Mesothelial cell of epicardium (in vitro differentiated cells): Measurements from ENCODE around the gene PCDHB16. TPM values are rescaled to one million over a fixed set of nuclear protein-coding genes. Genes with fewer than 3 reads are reported as not detected.
"Not testable (repeated sequence)": the region's sequence is repeated elsewhere in the genome, so short reads cannot be mapped to it uniquely, and the experiment has no call there.

Experiments used
- DNase-seq, 2 experiments: peaks; one replicate each; pipeline ENCODE4 v3.0.0; 2021; ENCODE audit warnings: low spot score in 2 of 2; ENCODE audit not compliant: unreplicated experiment in 2 of 2
- H3K27ac Mint-ChIP-seq: 2 replicates; pipeline ENCODE4 v1.8.0; 2021; ENCODE audit warnings: mixed read lengths
- H3K27me3 Mint-ChIP-seq: 2 replicates; pipeline ENCODE4 v1.8.0; 2021; ENCODE audit warnings: low read depth, mixed read lengths
- H3K36me3 Mint-ChIP-seq: 2 replicates; pipeline ENCODE4 v1.8.0; 2021; ENCODE audit warnings: mixed read lengths
- H3K4me1 Mint-ChIP-seq: 2 replicates; pipeline ENCODE4 v1.8.0; 2021; ENCODE audit warnings: mixed read lengths
- H3K4me3 Mint-ChIP-seq: 2 replicates; pipeline ENCODE4 v1.8.0; 2021; ENCODE audit warnings: mild to moderate bottlenecking, moderate library complexity, mixed read lengths
- H3K9me3 Mint-ChIP-seq: 2 replicates; pipeline ENCODE4 v1.8.0; 2021; ENCODE audit warnings: mixed read lengths
- CTCF ChIP-seq: fragments of 200-600 bp; sonication (generic); IDR thresholded peaks from one replicate; pipeline ENCODE4 v1.5.0; 2021; ENCODE audit warnings: antibody characterized with exemption; ENCODE audit not compliant: unreplicated experiment
- total RNA-seq: library from RNA; stranded (reverse); gene quantifications from 3 replicates; pipeline ENCODE4 v1.2.1, GENCODE V29; 2021

The PCDHB16 gene
- total RNA-seq, 1 donor from 2014 or later: 24.4 TPM

- TF ChIP-seq CTCF: peak; percentile 32
- no peaks in the 10 kb centered on the region for H3K27me3 Mint-ChIP-seq
- H3K4me1 Mint-ChIP-seq: no peaks in the 10 kb centered on the region
- no peak for DNase-seq
- peaks cover 58% of the 10 kb centered on the region for H3K9me3 Mint-ChIP-seq
- H3K27ac Mint-ChIP-seq: no peak within 1 kb of the TSS
- H3K36me3 Mint-ChIP-seq: peaks cover 54% of the 10 kb centered on the region
- H3K4me3 Mint-ChIP-seq: peak within 1 kb of the TSS; percentile 10
Observed at GRCh38 chr5:141199359-141200235, 17.4 kb downstream of the PCDHB16 start, which contains the start of gene PCDHB11. TSS of gene PCDHB11 (plus strand) at chr5:141199627. CDS start at chr5:141199775, 148 bp downstream.

- peaks cover 55% of the 10 kb centered on the region for H3K36me3 Mint-ChIP-seq
- DNase-seq, H3K4me3 Mint-ChIP-seq, H3K27me3 Mint-ChIP-seq, H3K4me1 Mint-ChIP-seq, H3K27ac Mint-ChIP-seq: not testable (repeated sequence)
- H3K9me3 Mint-ChIP-seq: peaks cover 60% of the 10 kb centered on the region
Observed at GRCh38 chr5:141201126-141201525, 18.9 kb downstream of the PCDHB16 start.

DNA sequence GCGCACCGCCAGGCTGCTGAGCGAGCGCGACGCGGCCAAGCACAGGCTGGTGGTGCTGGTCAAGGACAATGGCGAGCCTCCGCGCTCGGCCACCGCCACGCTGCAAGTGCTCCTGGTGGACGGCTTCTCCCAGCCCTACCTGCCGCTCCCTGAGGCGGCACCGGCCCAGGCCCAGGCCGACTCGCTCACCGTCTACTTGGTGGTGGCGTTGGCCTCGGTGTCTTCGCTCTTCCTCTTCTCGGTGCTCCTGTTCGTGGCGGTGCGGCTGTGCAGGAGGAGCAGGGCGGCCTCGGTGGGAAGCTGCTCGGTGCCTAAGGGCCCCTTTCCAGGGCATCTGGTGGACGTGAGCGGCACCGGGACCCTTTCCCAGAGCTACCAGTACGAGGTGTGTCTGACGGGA is 19.5 kb downstream of the PCDHB16 start:
- not testable (repeated sequence) for H3K4me1 Mint-ChIP-seq, H3K4me3 Mint-ChIP-seq, H3K27ac Mint-ChIP-seq, DNase-seq, H3K27me3 Mint-ChIP-seq
- peaks cover 53% of the 10 kb centered on the region for H3K36me3 Mint-ChIP-seq
- peaks cover 58% of the 10 kb centered on the region for H3K9me3 Mint-ChIP-seq

DNA sequence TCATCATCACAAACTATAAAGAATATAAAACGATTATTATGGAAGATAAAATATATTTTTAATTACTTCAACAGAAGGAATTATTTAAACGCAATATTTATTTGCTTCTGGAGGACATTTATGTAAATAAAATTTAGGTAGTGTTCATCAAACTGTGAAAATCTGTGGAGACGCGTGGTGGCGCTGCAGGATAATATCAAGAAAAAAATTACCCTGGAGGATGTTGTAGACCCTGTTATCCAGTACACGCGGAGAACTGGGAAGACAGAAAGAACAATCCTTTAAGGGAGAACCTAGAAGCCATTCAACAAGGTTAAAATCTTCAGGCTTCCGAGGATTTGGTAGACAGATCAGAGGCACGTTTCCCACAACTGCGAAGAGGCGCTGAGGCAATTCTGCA is 26.3 kb downstream of the PCDHB16 start, which contains the start of gene PCDHB12:
TSS of gene PCDHB12 (plus strand) at position 242 of the 400 bp plus-strand sequence. CDS start 189 bp downstream, outside the sequence.
- Mint-ChIP-seq H3K27ac (no peak within 1 kb of the TSS), H3K36me3 (peaks cover 50% of the 10 kb centered on the region), H3K27me3 (no peaks in the 10 kb centered on the region), H3K4me1 (no peaks in the 10 kb centered on the region), H3K9me3 (peaks cover 62% of the 10 kb centered on the region), H3K4me3 (peak within 1 kb of the TSS; percentile 36)
- no peak for DNase-seq
- TF ChIP-seq CTCF: peak; percentile 4

- DNase-seq, H3K27me3 Mint-ChIP-seq, H3K4me3 Mint-ChIP-seq, H3K4me1 Mint-ChIP-seq, H3K27ac Mint-ChIP-seq: not testable (repeated sequence)
- peaks cover 55% of the 10 kb centered on the region for H3K36me3 Mint-ChIP-seq
- H3K9me3 Mint-ChIP-seq: peaks cover 67% of the 10 kb centered on the region
Observed at GRCh38 chr5:141210281-141210680, 28.1 kb downstream of the PCDHB16 start.

GRCh38 chr5:141210849-141211248 is 28.7 kb downstream of the PCDHB16 start:
- Mint-ChIP-seq H3K9me3 (peaks cover 66% of the 10 kb centered on the region), H3K36me3 (peaks cover 54% of the 10 kb centered on the region)
- not testable (repeated sequence) for H3K4me3 Mint-ChIP-seq, DNase-seq, H3K4me1 Mint-ChIP-seq, H3K27ac Mint-ChIP-seq, H3K27me3 Mint-ChIP-seq

DNA sequence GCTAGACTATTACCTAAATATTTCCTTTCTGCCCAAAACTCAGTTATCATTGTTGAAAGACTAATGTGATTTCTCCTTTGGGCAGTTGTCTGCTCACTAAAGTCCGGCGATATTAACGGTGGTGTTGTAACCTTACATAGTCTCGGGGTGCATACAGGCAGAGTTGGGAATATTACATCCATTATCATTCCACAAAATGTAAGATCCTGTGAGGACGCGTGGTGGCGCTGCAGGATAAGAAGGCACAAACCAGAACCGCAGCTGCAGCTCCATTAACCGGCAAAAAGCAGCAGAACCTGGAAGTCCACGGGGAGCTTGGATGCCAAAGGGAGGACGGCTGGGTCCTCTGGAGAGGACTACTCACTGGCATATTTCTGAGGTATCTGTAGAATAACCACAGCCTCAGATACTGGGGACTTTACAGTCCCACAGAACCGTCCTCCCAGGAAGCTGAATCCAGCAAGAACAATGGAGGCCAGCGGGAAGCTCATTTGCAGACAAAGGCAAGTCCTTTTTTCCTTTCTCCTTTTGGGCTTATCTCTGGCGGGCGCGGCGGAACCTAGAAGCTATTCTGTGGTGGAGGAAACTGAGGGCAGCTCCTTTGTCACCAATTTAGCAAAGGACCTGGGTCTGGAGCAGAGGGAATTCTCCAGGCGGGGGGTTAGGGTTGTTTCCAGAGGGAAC is 31.6 kb downstream of the PCDHB16 start, which contains the start of gene PCDHB13:
TSS of gene PCDHB13 (plus strand) at position 264 of the 684 bp plus-strand sequence. CDS start at position 469, 205 bp downstream.
- peaks cover 60% of the 10 kb centered on the region for H3K36me3 Mint-ChIP-seq
- peak within 1 kb of the TSS; percentile 15 for H3K4me3 Mint-ChIP-seq
- not testable (repeated sequence) for H3K27me3 Mint-ChIP-seq, DNase-seq, H3K27ac Mint-ChIP-seq, H3K4me1 Mint-ChIP-seq
- H3K9me3 Mint-ChIP-seq: peaks cover 59% of the 10 kb centered on the region

DNA sequence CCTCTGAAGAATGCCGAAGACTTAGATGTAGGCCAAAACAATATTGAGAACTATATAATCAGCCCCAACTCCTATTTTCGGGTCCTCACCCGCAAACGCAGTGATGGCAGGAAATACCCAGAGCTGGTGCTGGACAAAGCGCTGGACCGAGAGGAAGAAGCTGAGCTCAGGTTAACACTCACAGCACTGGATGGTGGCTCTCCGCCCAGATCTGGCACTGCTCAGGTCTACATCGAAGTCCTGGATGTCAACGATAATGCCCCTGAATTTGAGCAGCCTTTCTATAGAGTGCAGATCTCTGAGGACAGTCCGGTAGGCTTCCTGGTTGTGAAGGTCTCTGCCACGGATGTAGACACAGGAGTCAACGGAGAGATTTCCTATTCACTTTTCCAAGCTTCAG is 32.4 kb downstream of the PCDHB16 start:
- Mint-ChIP-seq H3K9me3 (peaks cover 59% of the 10 kb centered on the region), H3K36me3 (peaks cover 61% of the 10 kb centered on the region)
- not testable (repeated sequence) for H3K4me3 Mint-ChIP-seq, DNase-seq, H3K27me3 Mint-ChIP-seq, H3K4me1 Mint-ChIP-seq, H3K27ac Mint-ChIP-seq

DNA sequence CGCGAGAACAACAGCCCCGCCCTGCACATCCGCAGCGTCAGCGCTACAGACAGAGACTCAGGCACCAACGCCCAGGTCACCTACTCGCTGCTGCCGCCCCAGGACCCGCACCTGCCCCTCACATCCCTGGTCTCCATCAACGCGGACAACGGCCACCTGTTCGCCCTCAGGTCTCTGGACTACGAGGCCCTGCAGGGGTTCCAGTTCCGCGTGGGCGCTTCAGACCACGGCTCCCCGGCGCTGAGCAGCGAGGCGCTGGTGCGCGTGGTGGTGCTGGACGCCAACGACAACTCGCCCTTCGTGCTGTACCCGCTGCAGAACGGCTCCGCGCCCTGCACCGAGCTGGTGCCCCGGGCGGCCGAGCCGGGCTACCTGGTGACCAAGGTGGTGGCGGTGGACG is 33.3 kb downstream of the PCDHB16 start:
- H3K4me1 Mint-ChIP-seq, DNase-seq, H3K27me3 Mint-ChIP-seq, H3K27ac Mint-ChIP-seq, H3K4me3 Mint-ChIP-seq: not testable (repeated sequence)
- peaks cover 63% of the 10 kb centered on the region for H3K9me3 Mint-ChIP-seq
- peaks cover 64% of the 10 kb centered on the region for H3K36me3 Mint-ChIP-seq

- not testable (repeated sequence) for H3K27me3 Mint-ChIP-seq, H3K27ac Mint-ChIP-seq, DNase-seq, H3K4me3 Mint-ChIP-seq, H3K4me1 Mint-ChIP-seq
- Mint-ChIP-seq H3K9me3 (peaks cover 69% of the 10 kb centered on the region), H3K36me3 (peaks cover 65% of the 10 kb centered on the region)
Observed at GRCh38 chr5:141216035-141216434, 33.8 kb downstream of the PCDHB16 start.
